Measurements from ENCODE around the gene FBXL7. TPM values are rescaled to one million over a fixed set of nuclear protein-coding genes. Genes with fewer than 3 reads are reported as not detected.

Gene FBXL7
- total and polyA plus RNA-seq, 4 donors, result 0.24 to 1.4 (median 1.2) TPM

DNA sequence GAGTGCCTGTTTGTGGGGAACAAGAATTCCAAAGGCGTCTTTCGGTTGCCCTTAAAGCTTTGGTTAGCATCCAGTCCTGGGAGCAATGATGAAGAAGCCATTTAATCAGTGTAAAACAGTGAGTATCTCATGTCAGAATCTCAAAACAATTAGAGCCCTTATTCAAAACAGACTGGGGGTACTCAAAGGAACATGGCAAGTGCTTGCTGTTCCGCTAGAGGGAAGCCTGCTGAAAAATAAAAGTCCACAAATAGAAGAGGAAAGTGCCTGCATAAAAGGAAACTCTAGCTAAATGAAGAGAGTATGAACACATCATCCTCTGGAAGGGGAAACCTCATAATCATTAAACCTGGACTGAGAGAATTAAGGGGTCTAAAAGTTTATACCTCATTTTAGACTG is 26.4 kb downstream of the FBXL7 start:
- Histone ChIP-seq H3K27ac (ENCODE audit: low read depth in 1 of 2, low read length in 2 of 2) (no peak overlapping the region), H3K27me3 (ENCODE audit: control insufficient read depth in 4 of 4, insufficient read depth in 4 of 4, low read length in 3 of 4) (no peaks in the 10 kb centered on the region), H3K4me3 (ENCODE audit: low read depth in 1 of 3, low read length in 3 of 3) (no peak overlapping the region), H3K9me3 (ENCODE audit: control insufficient read depth in 4 of 4, low read length in 3 of 4) (no peaks in the 10 kb centered on the region), H3K9ac (ENCODE audit: low read depth in 1 of 2, low read length in 2 of 2) (no peak overlapping the region), H3K4me1 (ENCODE audit: control insufficient read depth in 4 of 4, insufficient read depth in 4 of 4, low read length in 3 of 4) (no peaks in the 10 kb centered on the region), H3K36me3 (ENCODE audit: control insufficient read depth in 4 of 4, insufficient read depth in 3 of 4, low read depth in 1 of 4, low read length in 3 of 4) (no peaks in the 10 kb centered on the region)
- no peak for DNase-seq (ENCODE audit: low spot score)
- 96% methylated on average over 3 of the region's 3 CpGs for WGBS
- TF ChIP-seq EGR1 (IDR thresholded peaks at IDR 0.05; ENCODE audit: low read depth in 2 of 2), result no peak
- TF ChIP-seq, protein P1, sequence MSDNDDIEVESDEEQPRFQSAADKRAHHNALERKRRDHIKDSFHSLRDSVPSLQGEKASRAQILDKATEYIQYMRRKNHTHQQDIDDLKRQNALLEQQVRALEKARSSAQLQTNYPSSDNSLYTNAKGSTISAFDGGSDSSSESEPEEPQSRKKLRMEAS (IDR thresholded peaks at IDR 0.05), result no peak
- no peak for TF ChIP-seq RXRA (IDR thresholded peaks at IDR 0.05)
- no peak for TF ChIP-seq FOXA1 (IDR thresholded peaks at IDR 0.05)
- TF ChIP-seq FOXA2 (IDR thresholded peaks at IDR 0.05), result no peak
- no peak for TF ChIP-seq GABPA (IDR thresholded peaks at IDR 0.05 in 1 of 2, conservative IDR thresholded peaks at IDR 0.05 in 1 of 2)
- TF ChIP-seq, protein P2, sequence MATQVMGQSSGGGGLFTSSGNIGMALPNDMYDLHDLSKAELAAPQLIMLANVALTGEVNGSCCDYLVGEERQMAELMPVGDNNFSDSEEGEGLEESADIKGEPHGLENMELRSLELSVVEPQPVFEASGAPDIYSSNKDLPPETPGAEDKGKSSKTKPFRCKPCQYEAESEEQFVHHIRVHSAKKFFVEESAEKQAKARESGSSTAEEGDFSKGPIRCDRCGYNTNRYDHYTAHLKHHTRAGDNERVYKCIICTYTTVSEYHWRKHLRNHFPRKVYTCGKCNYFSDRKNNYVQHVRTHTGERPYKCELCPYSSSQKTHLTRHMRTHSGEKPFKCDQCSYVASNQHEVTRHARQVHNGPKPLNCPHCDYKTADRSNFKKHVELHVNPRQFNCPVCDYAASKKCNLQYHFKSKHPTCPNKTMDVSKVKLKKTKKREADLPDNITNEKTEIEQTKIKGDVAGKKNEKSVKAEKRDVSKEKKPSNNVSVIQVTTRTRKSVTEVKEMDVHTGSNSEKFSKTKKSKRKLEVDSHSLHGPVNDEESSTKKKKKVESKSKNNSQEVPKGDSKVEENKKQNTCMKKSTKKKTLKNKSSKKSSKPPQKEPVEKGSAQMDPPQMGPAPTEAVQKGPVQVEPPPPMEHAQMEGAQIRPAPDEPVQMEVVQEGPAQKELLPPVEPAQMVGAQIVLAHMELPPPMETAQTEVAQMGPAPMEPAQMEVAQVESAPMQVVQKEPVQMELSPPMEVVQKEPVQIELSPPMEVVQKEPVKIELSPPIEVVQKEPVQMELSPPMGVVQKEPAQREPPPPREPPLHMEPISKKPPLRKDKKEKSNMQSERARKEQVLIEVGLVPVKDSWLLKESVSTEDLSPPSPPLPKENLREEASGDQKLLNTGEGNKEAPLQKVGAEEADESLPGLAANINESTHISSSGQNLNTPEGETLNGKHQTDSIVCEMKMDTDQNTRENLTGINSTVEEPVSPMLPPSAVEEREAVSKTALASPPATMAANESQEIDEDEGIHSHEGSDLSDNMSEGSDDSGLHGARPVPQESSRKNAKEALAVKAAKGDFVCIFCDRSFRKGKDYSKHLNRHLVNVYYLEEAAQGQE (IDR thresholded peaks at IDR 0.05), result no peak
- no peak for TF ChIP-seq HNF4A (conservative IDR thresholded peaks at IDR 0.05)
- TF ChIP-seq SP1 (IDR thresholded peaks at IDR 0.05), result no peak
- TF ChIP-seq, protein P3, sequence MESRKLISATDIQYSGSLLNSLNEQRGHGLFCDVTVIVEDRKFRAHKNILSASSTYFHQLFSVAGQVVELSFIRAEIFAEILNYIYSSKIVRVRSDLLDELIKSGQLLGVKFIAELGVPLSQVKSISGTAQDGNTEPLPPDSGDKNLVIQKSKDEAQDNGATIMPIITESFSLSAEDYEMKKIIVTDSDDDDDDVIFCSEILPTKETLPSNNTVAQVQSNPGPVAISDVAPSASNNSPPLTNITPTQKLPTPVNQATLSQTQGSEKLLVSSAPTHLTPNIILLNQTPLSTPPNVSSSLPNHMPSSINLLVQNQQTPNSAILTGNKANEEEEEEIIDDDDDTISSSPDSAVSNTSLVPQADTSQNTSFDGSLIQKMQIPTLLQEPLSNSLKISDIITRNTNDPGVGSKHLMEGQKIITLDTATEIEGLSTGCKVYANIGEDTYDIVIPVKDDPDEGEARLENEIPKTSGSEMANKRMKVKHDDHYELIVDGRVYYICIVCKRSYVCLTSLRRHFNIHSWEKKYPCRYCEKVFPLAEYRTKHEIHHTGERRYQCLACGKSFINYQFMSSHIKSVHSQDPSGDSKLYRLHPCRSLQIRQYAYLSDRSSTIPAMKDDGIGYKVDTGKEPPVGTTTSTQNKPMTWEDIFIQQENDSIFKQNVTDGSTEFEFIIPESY (IDR thresholded peaks at IDR 0.05), result no peak
- TF ChIP-seq NR2F2 (IDR thresholded peaks at IDR 0.05), result no peak
- no peak for TF ChIP-seq YY1 (IDR thresholded peaks at IDR 0.05)
- TF ChIP-seq TAF1 (conservative IDR thresholded peaks at IDR 0.05), result no peak

DNA sequence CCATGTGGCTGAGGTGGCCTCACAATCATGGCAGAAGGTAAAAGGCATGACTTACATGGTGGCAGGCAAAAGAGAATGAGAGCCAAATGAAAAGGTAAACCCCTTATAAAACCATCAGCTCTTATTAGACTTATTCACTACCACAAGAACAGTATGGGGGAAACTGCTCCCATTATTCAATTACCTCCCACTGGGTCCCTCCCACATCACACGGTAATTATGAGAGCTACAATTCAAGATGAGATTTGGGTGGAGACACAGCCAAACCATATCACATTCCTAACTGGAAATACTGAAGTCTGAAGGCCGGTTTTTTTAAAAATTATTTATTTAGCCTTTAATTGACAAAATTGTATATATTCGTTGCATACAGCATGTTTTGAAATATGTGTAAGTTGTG is 28.5 kb downstream of the FBXL7 start:
- TF ChIP-seq, protein P1 (IDR thresholded peaks at IDR 0.05), result no peak
- TF ChIP-seq SP1 (IDR thresholded peaks at IDR 0.05) (no peak), RXRA (IDR thresholded peaks at IDR 0.05) (no peak), HNF4A (conservative IDR thresholded peaks at IDR 0.05) (no peak), NR2F2 (IDR thresholded peaks at IDR 0.05) (no peak), GABPA (IDR thresholded peaks at IDR 0.05 in 1 of 2, conservative IDR thresholded peaks at IDR 0.05 in 1 of 2) (no peak), RAD21 (IDR thresholded peaks at IDR 0.05) (no peak), FOXA1 (IDR thresholded peaks at IDR 0.05) (no peak), HNF4G (IDR thresholded peaks at IDR 0.05) (no peak)
- TF ChIP-seq, protein P3 (IDR thresholded peaks at IDR 0.05), result no peak
- TF ChIP-seq, protein P4, sequence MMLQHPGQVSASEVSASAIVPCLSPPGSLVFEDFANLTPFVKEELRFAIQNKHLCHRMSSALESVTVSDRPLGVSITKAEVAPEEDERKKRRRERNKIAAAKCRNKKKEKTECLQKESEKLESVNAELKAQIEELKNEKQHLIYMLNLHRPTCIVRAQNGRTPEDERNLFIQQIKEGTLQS (IDR thresholded peaks at IDR 0.05), result no peak
- TF ChIP-seq, protein P5, sequence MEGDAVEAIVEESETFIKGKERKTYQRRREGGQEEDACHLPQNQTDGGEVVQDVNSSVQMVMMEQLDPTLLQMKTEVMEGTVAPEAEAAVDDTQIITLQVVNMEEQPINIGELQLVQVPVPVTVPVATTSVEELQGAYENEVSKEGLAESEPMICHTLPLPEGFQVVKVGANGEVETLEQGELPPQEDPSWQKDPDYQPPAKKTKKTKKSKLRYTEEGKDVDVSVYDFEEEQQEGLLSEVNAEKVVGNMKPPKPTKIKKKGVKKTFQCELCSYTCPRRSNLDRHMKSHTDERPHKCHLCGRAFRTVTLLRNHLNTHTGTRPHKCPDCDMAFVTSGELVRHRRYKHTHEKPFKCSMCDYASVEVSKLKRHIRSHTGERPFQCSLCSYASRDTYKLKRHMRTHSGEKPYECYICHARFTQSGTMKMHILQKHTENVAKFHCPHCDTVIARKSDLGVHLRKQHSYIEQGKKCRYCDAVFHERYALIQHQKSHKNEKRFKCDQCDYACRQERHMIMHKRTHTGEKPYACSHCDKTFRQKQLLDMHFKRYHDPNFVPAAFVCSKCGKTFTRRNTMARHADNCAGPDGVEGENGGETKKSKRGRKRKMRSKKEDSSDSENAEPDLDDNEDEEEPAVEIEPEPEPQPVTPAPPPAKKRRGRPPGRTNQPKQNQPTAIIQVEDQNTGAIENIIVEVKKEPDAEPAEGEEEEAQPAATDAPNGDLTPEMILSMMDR (IDR thresholded peaks at IDR 0.05; ENCODE audit: low read depth, low read length, missing input control), result no peak
- TF ChIP-seq, protein P2 (IDR thresholded peaks at IDR 0.05), result no peak
- no peak overlapping the region for H3K9ac ChIP-seq (ENCODE audit: low read depth in 1 of 2, low read length in 2 of 2)
- no peaks in the 10 kb centered on the region for H3K36me3 ChIP-seq (ENCODE audit: control insufficient read depth in 4 of 4, insufficient read depth in 3 of 4, low read depth in 1 of 4, low read length in 3 of 4)
- H3K27ac ChIP-seq (ENCODE audit: low read depth in 1 of 2, low read length in 2 of 2), result no peak overlapping the region
- no peaks in the 10 kb centered on the region for H3K4me1 ChIP-seq (ENCODE audit: control insufficient read depth in 4 of 4, insufficient read depth in 4 of 4, low read length in 3 of 4)
- WGBS, result 90% methylated on average over 3 of the region's 3 CpGs
- no peak for DNase-seq (ENCODE audit: low spot score)
- no peaks in the 10 kb centered on the region for H3K9me3 ChIP-seq (ENCODE audit: control insufficient read depth in 4 of 4, low read length in 3 of 4)
- no peaks in the 10 kb centered on the region for H3K27me3 ChIP-seq (ENCODE audit: control insufficient read depth in 4 of 4, insufficient read depth in 4 of 4, low read length in 3 of 4)
- no peak overlapping the region for H3K4me3 ChIP-seq (ENCODE audit: low read depth in 1 of 3, low read length in 3 of 3)

All from liver (tissue), 9 donors.